Spleen (tissue), 11 donors: Measurements from ENCODE around the gene BMPR1A. TPM values are rescaled to one million over a fixed set of nuclear protein-coding genes. Genes with fewer than 3 reads are reported as not detected.
A peak's percentile ranks its signal among the peaks of the same experiment; 100 is the strongest.
"Not testable (repeated sequence)": the region's sequence is repeated elsewhere in the genome, so short reads cannot be mapped to it uniquely, and the experiment has no call there.

Experiments used
- DNase-seq: peaks from one replicate; pipeline ENCODE4 v3.0.0-alpha.2; 2020
- H3K27ac ChIP-seq, 8 donors: fragments of 200-600 bp; sonication (generic) in 7 of 8; 1 replicate in 4 of 8; 2 replicates in 4 of 8; pipeline versions ENCODE4 v1.5.0 to v1.8.0; 2016 to 2021; ENCODE audit warnings: inconsistent platforms in 4 of 8, mild to moderate bottlenecking in 4 of 8, moderate library complexity in 1 of 8
- H3K27me3 ChIP-seq, 7 donors: fragments of 200-600 bp; sonication (generic) in 6 of 7; replicated peaks in 1 of 7; 1 replicate in 4 of 7; 2 replicates in 3 of 7; pipeline versions ENCODE4 v1.5.0 to v1.8.0; 2016 to 2021; ENCODE audit warnings: inconsistent platforms in 3 of 7, mild to moderate bottlenecking in 1 of 7
- H3K36me3 ChIP-seq, 6 donors: fragments of 200-600 bp; sonication (generic) in 5 of 6; 1 replicate in 4 of 6; 2 replicates in 2 of 6; pipeline versions ENCODE4 v1.5.0 to v1.8.0; 2016 to 2021; ENCODE audit warnings: inconsistent platforms in 2 of 6
- H3K4me1 ChIP-seq, 6 donors: fragments of 200-600 bp; sonication (generic) in 5 of 6; 1 replicate in 3 of 6; 2 replicates in 3 of 6; pipeline versions ENCODE4 v1.5.0 to v1.8.0; 2016 to 2021; ENCODE audit warnings: inconsistent platforms in 3 of 6
- H3K4me3 ChIP-seq, 8 donors: fragments of 200-600 bp; sonication (generic) in 7 of 8; 1 replicate in 4 of 8; 2 replicates in 4 of 8; pipeline versions ENCODE4 v1.5.0 to v1.8.0; 2016 to 2021; ENCODE audit warnings: inconsistent platforms in 4 of 8, mild to moderate bottlenecking in 4 of 8, moderate library complexity in 2 of 8
- H3K9me3 ChIP-seq, 8 donors: fragments of 200-600 bp; sonication (generic) in 7 of 8; 1 replicate in 4 of 8; 2 replicates in 4 of 8; pipeline versions ENCODE4 v1.5.0 to v1.8.0; 2016 to 2021; ENCODE audit warnings: inconsistent platforms in 4 of 8
- CTCF ChIP-seq, 11 experiments: fragments of 200-600 bp in 7 of 11; fragments of 450-650 bp in 4 of 11; sonication (generic) in 4 of 11; IDR thresholded peaks in 8 of 11; conservative IDR thresholded peaks in 3 of 11; 1 replicate in 7 of 11; 2 replicates in 4 of 11; pipeline versions ENCODE4 v1.4.0 to v1.8.0; 2016 to 2021; ENCODE audit warnings: antibody characterized with exemption in 11 of 11, inconsistent platforms in 4 of 11, mild to moderate bottlenecking in 1 of 11
- POLR2A ChIP-seq, 3 donors: fragments of 450-650 bp; IDR thresholded peaks; one replicate each; pipeline ENCODE4 v1.5.1; 2017; ENCODE audit warnings: antibody characterized with exemption in 3 of 3, mild to moderate bottlenecking in 1 of 3
- POLR2AphosphoS5 ChIP-seq, 3 donors: sonication (generic); formaldehyde crosslinking; IDR thresholded peaks; one replicate each; pipeline ENCODE4 v1.5.1; 2017; ENCODE audit warnings: antibody characterized with exemption in 3 of 3
- WGBS, 5 donors: extraction: QIAGEN DNeasy Blood & Tissue Kit in 3 of 5; methylation state at CpG; one replicate each; pipeline versions ENCODE4 v1.1.5 to v1.1.7; 2013 to 2018; 5-methylcytosine and 5-hydroxymethylcytosine counted together
- intact Hi-C: fragments of 100-400 bp; cut with DNase I; formaldehyde crosslinking; loops from one replicate; pipeline ENCODE4 v1.15.0; 2023; ENCODE audit warnings: low total_unique reads
- polyA plus RNA-seq, 3 donors: library from polyadenylated mRNA; stranded (reverse); fragments of 200-250 nt; gene quantifications; one replicate each; pipeline ENCODE4 v1.2.1, GENCODE V29; 2013
- total RNA-seq, 7 donors: library from RNA; depleted of rRNA in 3 of 7; stranded (reverse); fragments of >200 nt in 3 of 7; fragmentation: NEBNext Ultra II Directional in 4 of 7; extraction: Animal tissue kit (Norgen Biotek cat#: 25700) in 4 of 7; gene quantifications; one replicate each; pipeline versions ENCODE4 v1.1.0 to v1.2.1, GENCODE V29; 2016 to 2021
- donor health status: healthy with polysubstance abuse.
- donor health status: DM: no; HTN: no; CAD: no; lungs with moderate emphysema.
- donor health status: DM: no; HTN: no; CAD: no.
- donor health status: Bipolar disorder and iron deficiency.
- donor health status: healthy.
- donor health status: DM: no; HTN: no; CAD: no.
- donor health status: DM: yes; HTN: yes; CAD: no.

BMPR1A gene
- total and polyA plus RNA-seq, 10 donors: 1.3 to 17.9 (median 10.2) TPM

- Histone ChIP-seq H3K9me3 (no peaks in the 10 kb centered on the region), H3K27ac (no peak overlapping the region), H3K36me3 (no peaks in the 10 kb centered on the region), H3K4me3 (no peak overlapping the region), H3K4me1 (peaks cover 0 to 13% (median 6%) of the 10 kb centered on the region in 6 donors), H3K27me3 (peaks cover 0 to 13% (median 0%) of the 10 kb centered on the region in 7 donors)
- DNase-seq: no peak
- 91 to 97% (median 96%) methylated on average over 5 of the region's 5 CpGs for WGBS, 5 donors
- no peak for TF ChIP-seq POLR2A (IDR thresholded peaks at IDR 0.05)
- TF ChIP-seq POLR2AphosphoS5 (IDR thresholded peaks at IDR 0.05): no peak
- TF ChIP-seq CTCF (IDR thresholded peaks at IDR 0.05 in 8 of 11, conservative IDR thresholded peaks at IDR 0.05 in 3 of 11): no peak
- intact Hi-C loops: no loop called here
These were observed 220.1 kb downstream of the BMPR1A start for GRCh38 chr10:86976362-86977056.

- WGBS, 5 donors: 85 to 94% (median 88%) methylated on average over 3 of the region's 3 CpGs
- H3K9me3 ChIP-seq, DNase-seq, H3K27ac ChIP-seq, intact Hi-C loops, H3K4me1 ChIP-seq, H3K27me3 ChIP-seq, H3K36me3 ChIP-seq, H3K4me3 ChIP-seq: not testable (repeated sequence)
These were observed 222.0 kb downstream of the BMPR1A start for GRCh38 chr10:86978457-86978856.

GRCh38 chr10:86979296-86979818 is 222.9 kb downstream of the BMPR1A start:
- 65 to 98% (median 77%) methylated on average over 4 of the region's 4 CpGs for WGBS, 5 donors
- no peak overlapping the region for H3K4me3 ChIP-seq
- intact Hi-C loops: no loop called here
- H3K9me3 ChIP-seq: no peaks in the 10 kb centered on the region
- peaks cover 0 to 5% (median 0%) of the 10 kb centered on the region in 6 donors for H3K4me1 ChIP-seq
- peak overlapping the region in 4 of 8 donors; percentile 2 to 65 (median 34) for H3K27ac ChIP-seq
- peaks cover 0 to 6% (median 0%) of the 10 kb centered on the region in 7 donors for H3K27me3 ChIP-seq
- TF ChIP-seq CTCF (IDR thresholded peaks at IDR 0.05 in 8 of 11, conservative IDR thresholded peaks at IDR 0.05 in 3 of 11) (no peak), POLR2A (IDR thresholded peaks at IDR 0.05) (no peak), POLR2AphosphoS5 (IDR thresholded peaks at IDR 0.05) (no peak)
- H3K36me3 ChIP-seq: no peaks in the 10 kb centered on the region
- no peak for DNase-seq

- intact Hi-C loops: no loop called here
- H3K36me3 ChIP-seq: no peaks in the 10 kb centered on the region
- H3K27ac ChIP-seq: peak overlapping the region in 5 of 8 donors; percentile 4 to 68 (median 61)
- TF ChIP-seq POLR2A (IDR thresholded peaks at IDR 0.05): no peak
- TF ChIP-seq POLR2AphosphoS5 (IDR thresholded peaks at IDR 0.05): peak in 2 of 3 donors; percentile 27 to 34
- no peak for DNase-seq
- 22 to 49% (median 39%) methylated on average over 3 of the region's 3 CpGs for WGBS, 5 donors
- H3K9me3 ChIP-seq: no peaks in the 10 kb centered on the region
- H3K4me3 ChIP-seq: no peak overlapping the region
- peaks cover 0 to 6% (median 0%) of the 10 kb centered on the region in 7 donors for H3K27me3 ChIP-seq
- peaks cover 0 to 5% (median 0%) of the 10 kb centered on the region in 6 donors for H3K4me1 ChIP-seq
These were observed 223.6 kb downstream of the BMPR1A start for GRCh38 chr10:86979977-86980448.

GRCh38 chr10:86981020-86981419 is 224.6 kb downstream of the BMPR1A start:
- H3K4me1 ChIP-seq, H3K36me3 ChIP-seq, DNase-seq, H3K4me3 ChIP-seq, H3K9me3 ChIP-seq, H3K27me3 ChIP-seq, intact Hi-C loops: not testable (repeated sequence)
- 70 to 86% (median 76%) methylated on average over 6 of the region's 6 CpGs for WGBS, 5 donors
- H3K27ac ChIP-seq: peak overlapping the region in 3 of 8 donors; percentile 61 to 68 (median 65)
